ENCODE data around the gene HIVEP3. TPM values are rescaled to one million over a fixed set of nuclear protein-coding genes. Genes with fewer than 3 reads are reported as not detected.

HIVEP3 gene
- total RNA-seq, 1 experiment from 2014 or later = 1.2 TPM

DNA sequence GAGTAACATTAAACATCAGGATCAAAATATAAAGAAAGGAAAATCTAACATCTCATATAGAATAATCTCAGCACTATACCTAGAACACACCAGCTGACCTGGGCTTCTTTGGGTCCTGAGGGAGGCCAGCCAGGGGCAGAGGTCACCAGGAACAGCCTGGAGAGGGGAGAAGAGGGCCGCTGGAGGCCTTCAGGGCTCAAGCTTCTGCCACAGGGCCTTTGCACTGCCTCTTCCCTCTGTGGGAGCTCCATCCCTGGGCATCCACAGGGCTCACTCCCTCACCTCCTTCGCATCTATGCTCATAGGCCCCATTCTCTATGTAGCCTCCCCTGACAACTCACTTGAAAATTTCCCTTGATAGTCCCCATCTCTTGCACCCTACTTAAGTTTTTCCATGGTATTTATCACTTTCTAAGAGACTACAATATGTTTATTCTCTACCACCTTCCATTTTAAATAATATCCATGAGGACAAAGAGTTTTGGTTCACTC, 73.9 kb downstream of the HIVEP3 start:
- TF ChIP-seq, protein P1, sequence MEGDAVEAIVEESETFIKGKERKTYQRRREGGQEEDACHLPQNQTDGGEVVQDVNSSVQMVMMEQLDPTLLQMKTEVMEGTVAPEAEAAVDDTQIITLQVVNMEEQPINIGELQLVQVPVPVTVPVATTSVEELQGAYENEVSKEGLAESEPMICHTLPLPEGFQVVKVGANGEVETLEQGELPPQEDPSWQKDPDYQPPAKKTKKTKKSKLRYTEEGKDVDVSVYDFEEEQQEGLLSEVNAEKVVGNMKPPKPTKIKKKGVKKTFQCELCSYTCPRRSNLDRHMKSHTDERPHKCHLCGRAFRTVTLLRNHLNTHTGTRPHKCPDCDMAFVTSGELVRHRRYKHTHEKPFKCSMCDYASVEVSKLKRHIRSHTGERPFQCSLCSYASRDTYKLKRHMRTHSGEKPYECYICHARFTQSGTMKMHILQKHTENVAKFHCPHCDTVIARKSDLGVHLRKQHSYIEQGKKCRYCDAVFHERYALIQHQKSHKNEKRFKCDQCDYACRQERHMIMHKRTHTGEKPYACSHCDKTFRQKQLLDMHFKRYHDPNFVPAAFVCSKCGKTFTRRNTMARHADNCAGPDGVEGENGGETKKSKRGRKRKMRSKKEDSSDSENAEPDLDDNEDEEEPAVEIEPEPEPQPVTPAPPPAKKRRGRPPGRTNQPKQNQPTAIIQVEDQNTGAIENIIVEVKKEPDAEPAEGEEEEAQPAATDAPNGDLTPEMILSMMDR (IDR thresholded peaks at IDR 0.05; ENCODE audit: unreplicated experiment) = no peak
- Mint-ChIP-seq H3K4me3 (ENCODE audit: unreplicated experiment) (no peak overlapping the region), H3K36me3 (ENCODE audit: insufficient read depth, unreplicated experiment) (no peaks in the 10 kb centered on the region), H3K4me1 (ENCODE audit: insufficient read depth, unreplicated experiment) (no peaks in the 10 kb centered on the region), H3K27ac (ENCODE audit: low read depth, unreplicated experiment) (no peak overlapping the region), H3K9me3 (ENCODE audit: unreplicated experiment) (no peaks in the 10 kb centered on the region), H3K27me3 (ENCODE audit: insufficient read depth, unreplicated experiment) (no peaks in the 10 kb centered on the region)
- no TSS peak for BruUV-seq (replicated peaks)
- POLR2A ChIA-PET = no interaction called here
- no peak for DNase-seq (ENCODE audit: unreplicated experiment)
- CTCF ChIA-PET = interaction anchor here (0.5 kb wide), 1 partner anchor 634 kb away, joined by 3 read pairs; no protein-coding TSS in a partner anchor
- intact Hi-C loops (cut with micrococcal nuclease) = no loop called here

DNA sequence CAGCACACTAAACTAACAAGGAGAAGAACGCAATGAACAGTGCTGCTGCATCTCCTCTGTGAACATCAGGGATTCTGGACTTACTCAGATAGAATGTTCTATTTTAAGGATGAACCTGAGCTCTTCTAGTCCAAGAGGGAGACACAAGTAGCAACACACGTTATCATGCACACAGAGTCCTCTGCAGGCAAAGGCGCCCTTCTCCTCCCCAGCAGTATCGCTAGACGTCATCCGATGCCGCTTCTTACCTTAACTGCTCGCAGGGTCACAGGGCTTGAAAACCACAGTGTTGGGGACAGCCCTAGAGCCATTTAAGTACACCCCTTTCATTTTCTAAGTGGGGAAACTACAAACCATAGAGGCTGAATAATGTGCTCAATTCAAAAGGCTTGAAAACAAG, 74.5 kb downstream of the HIVEP3 start:
- no peaks in the 10 kb centered on the region for H3K9me3 Mint-ChIP-seq (ENCODE audit: unreplicated experiment)
- ChIA-PET CTCF (interaction anchor here (0.5 kb wide), 1 partner anchor 635 kb away, joined by 3 read pairs; no protein-coding TSS in a partner anchor), POLR2A (no interaction called here)
- H3K27me3 Mint-ChIP-seq (ENCODE audit: insufficient read depth, unreplicated experiment) = no peaks in the 10 kb centered on the region
- no peak overlapping the region for H3K27ac Mint-ChIP-seq (ENCODE audit: low read depth, unreplicated experiment)
- H3K4me1 Mint-ChIP-seq (ENCODE audit: insufficient read depth, unreplicated experiment) = no peaks in the 10 kb centered on the region
- no peak for DNase-seq (ENCODE audit: unreplicated experiment)
- no TSS peak for BruUV-seq (replicated peaks)
- H3K4me3 Mint-ChIP-seq (ENCODE audit: unreplicated experiment) = no peak overlapping the region
- intact Hi-C loops (cut with micrococcal nuclease) = no loop called here
- H3K36me3 Mint-ChIP-seq (ENCODE audit: insufficient read depth, unreplicated experiment) = no peaks in the 10 kb centered on the region
- TF ChIP-seq, protein P1 (IDR thresholded peaks at IDR 0.05; ENCODE audit: unreplicated experiment) = no peak

DNA sequence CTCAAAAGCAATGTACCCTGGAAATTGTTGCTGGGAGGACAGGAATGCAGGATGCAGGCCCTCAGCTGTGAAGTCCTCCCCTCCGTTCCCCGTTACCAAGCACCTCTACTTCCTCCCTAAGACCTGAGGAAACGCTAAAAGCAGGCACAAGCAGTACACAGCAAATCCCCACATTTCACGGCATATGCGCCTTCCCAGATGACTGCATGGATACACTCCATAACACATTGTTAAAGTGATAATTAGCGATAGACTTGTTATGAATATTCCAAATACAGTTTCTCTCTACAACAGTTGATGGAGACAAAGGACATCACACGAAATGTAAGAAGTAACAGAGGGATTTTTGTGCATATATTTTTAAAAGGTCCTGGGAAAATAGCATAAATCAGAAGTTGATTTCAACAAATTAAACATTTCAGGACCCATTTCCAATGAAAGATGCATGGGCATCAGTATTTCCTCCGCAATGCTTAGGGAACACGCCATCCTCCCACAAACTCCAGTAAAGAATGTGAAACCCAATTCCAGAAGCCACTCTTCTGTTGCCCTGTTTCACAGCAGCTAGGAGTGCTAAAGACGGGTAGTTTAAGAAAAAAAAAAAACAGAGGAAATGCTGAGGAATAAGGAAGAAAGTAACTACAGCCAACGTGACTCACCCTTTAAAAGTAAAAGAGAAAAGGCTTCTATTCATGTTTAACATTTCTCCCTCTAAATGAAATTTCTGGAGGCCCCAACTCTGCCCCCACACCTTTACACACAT, 75.5 kb downstream of the HIVEP3 start:
- TF ChIP-seq, protein P1 (IDR thresholded peaks at IDR 0.05; ENCODE audit: unreplicated experiment) = no peak
- POLR2A ChIA-PET = interaction anchor here (0.7 kb wide), 1 partner anchor 9 kb away, joined by 3 read pairs; no protein-coding TSS in a partner anchor
- Mint-ChIP-seq H3K27me3 (ENCODE audit: insufficient read depth, unreplicated experiment) (no peaks in the 10 kb centered on the region), H3K9me3 (ENCODE audit: unreplicated experiment) (no peaks in the 10 kb centered on the region), H3K27ac (ENCODE audit: low read depth, unreplicated experiment) (no peak overlapping the region), H3K4me1 (ENCODE audit: insufficient read depth, unreplicated experiment) (no peaks in the 10 kb centered on the region), H3K4me3 (ENCODE audit: unreplicated experiment) (no peak overlapping the region), H3K36me3 (ENCODE audit: insufficient read depth, unreplicated experiment) (no peaks in the 10 kb centered on the region)
- no peak for DNase-seq (ENCODE audit: unreplicated experiment)
- intact Hi-C loops (cut with micrococcal nuclease) = no loop called here
- CTCF ChIA-PET = no interaction called here
- BruUV-seq (replicated peaks) = no TSS peak

DNA sequence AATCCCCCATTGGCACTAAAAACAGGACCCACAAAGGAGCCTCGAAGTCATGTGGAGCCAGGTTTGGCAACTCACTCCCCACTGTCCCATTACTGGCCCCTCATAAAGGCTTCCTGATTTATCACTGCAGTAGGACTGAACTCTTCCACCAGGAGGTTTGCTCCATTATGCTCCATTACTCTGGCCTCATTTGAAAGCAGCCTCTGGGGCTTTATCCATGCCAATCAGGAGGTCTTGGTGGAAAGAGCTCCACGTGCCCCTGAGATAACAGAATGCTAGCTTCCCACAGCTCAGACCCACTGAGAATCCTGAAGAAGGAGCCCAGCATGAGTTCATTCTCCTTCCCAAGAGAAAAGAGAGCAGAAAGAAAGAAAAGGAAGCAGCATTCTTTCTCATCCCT, 76.4 kb downstream of the HIVEP3 start:
- no peaks in the 10 kb centered on the region for H3K27me3 Mint-ChIP-seq (ENCODE audit: insufficient read depth, unreplicated experiment)
- TF ChIP-seq, protein P1 (IDR thresholded peaks at IDR 0.05; ENCODE audit: unreplicated experiment) = no peak
- intact Hi-C loops (cut with micrococcal nuclease) = no loop called here
- no peak overlapping the region for H3K27ac Mint-ChIP-seq (ENCODE audit: low read depth, unreplicated experiment)
- H3K4me1 Mint-ChIP-seq (ENCODE audit: insufficient read depth, unreplicated experiment) = no peaks in the 10 kb centered on the region
- POLR2A ChIA-PET = interaction anchor here (0.7 kb wide), 1 partner anchor 8 kb away, joined by 3 read pairs; no protein-coding TSS in a partner anchor
- no peak for DNase-seq (ENCODE audit: unreplicated experiment)
- CTCF ChIA-PET = no interaction called here
- H3K4me3 Mint-ChIP-seq (ENCODE audit: unreplicated experiment) = no peak overlapping the region
- no TSS peak for BruUV-seq (replicated peaks)
- H3K36me3 Mint-ChIP-seq (ENCODE audit: insufficient read depth, unreplicated experiment) = no peaks in the 10 kb centered on the region
- no peaks in the 10 kb centered on the region for H3K9me3 Mint-ChIP-seq (ENCODE audit: unreplicated experiment)

Data from MCF 10A (cell line).